HepG2 (cell line): ENCODE data around the gene EPO. TPM values are rescaled to one million over a fixed set of nuclear protein-coding genes. Genes with fewer than 3 reads are reported as not detected.

ENCODE experiments used
- AGO2 ChIP-seq: fragments of 200-400 bp; formaldehyde crosslinking; optimal IDR thresholded peaks from 2 replicates; pipeline ENCODE3; 2017; ENCODE audit warnings: mild to moderate bottlenecking, low read depth, low read length, moderate library complexity
- CEBPB ChIP-seq: IDR thresholded peaks from 2 replicates; pipeline ENCODE4 v1.6.1; 2011; ENCODE audit warnings: low read depth, low read length, improper control_type of control experiment, borderline replicate concordance
- EZH2 ChIP-seq: conservative IDR thresholded peaks from 2 replicates; pipeline ENCODE4 v1.6.1; 2012; ENCODE audit warnings: mild to moderate bottlenecking, low read depth, low read length, moderate library complexity
- FOXJ3 ChIP-seq: sonication (generic); formaldehyde crosslinking; IDR thresholded peaks from 2 replicates; pipeline ENCODE4 v1.4.0; 2020; ENCODE audit warnings: missing genetic modification reagents, mild to moderate bottlenecking, borderline replicate concordance
- HCFC1 ChIP-seq: fragments of 150-350 bp; IDR thresholded peaks from 2 replicates; pipeline ENCODE4 v1.6.1; 2014; ENCODE audit warnings: low read depth, low read length
- HMG20A ChIP-seq: IDR thresholded peaks from 2 replicates; pipeline ENCODE4 v1.6.1; 2016; ENCODE audit warnings: borderline replicate concordance
- HNF4G ChIP-seq, 2 experiments: sonication (generic) in 1 of 2; formaldehyde crosslinking in 1 of 2; IDR thresholded peaks; 2 replicates each; pipeline versions ENCODE4 v1.4.0 to v1.6.1; 2011 to 2020; ENCODE audit warnings: borderline replicate concordance in 2 of 2, low read depth in 2 of 2, mild to moderate bottlenecking in 2 of 2, low read length in 1 of 2, missing genetic modification reagents in 1 of 2, moderate library complexity in 1 of 2
- HNRNPH1 ChIP-seq: fragments of 200-400 bp; formaldehyde crosslinking; optimal IDR thresholded peaks from 2 replicates; pipeline ENCODE3; 2017; ENCODE audit warnings: mild to moderate bottlenecking, low read depth, low read length
- HOXA5 ChIP-seq: sonication (generic); formaldehyde crosslinking; IDR thresholded peaks from 2 replicates; pipeline ENCODE4 v1.4.0; 2020; ENCODE audit warnings: missing genetic modification reagents
- IRF2 ChIP-seq: IDR thresholded peaks from 2 replicates; pipeline ENCODE4 v1.6.1; 2018; ENCODE audit warnings: missing genetic modification reagents, missing compliant biosample characterization
- KDM2A ChIP-seq: sonication (generic); formaldehyde crosslinking; IDR thresholded peaks from 2 replicates; pipeline ENCODE4 v1.4.0; 2020; ENCODE audit warnings: low read depth, missing genetic modification reagents, borderline replicate concordance
- MED1 ChIP-seq: sonication (generic); formaldehyde crosslinking; IDR thresholded peaks from 2 replicates; pipeline ENCODE4 v1.4.0; 2020; ENCODE audit warnings: missing genetic modification reagents
- MTA1 ChIP-seq: sonication (generic); formaldehyde crosslinking; IDR thresholded peaks from 2 replicates; pipeline ENCODE4 v1.4.0; 2020; ENCODE audit warnings: missing genetic modification reagents, mild to moderate bottlenecking, borderline replicate concordance
- MYC ChIP-seq: sonication (generic); formaldehyde crosslinking; IDR thresholded peaks from 2 replicates; pipeline ENCODE4 v1.9.0; 2021; ENCODE audit warnings: missing genetic modification reagents, borderline replicate concordance
- POLR2G ChIP-seq: fragments of 200-400 bp; formaldehyde crosslinking; IDR thresholded peaks from 2 replicates; pipeline ENCODE4 v1.6.1; 2018; ENCODE audit warnings: mild to moderate bottlenecking, low read depth, low read length, moderate library complexity
- SAP130 ChIP-seq: IDR thresholded peaks from 2 replicates; pipeline ENCODE4 v1.6.1; 2016; ENCODE audit warnings: low read depth
- SKI ChIP-seq: fragments of 450-650 bp; IDR thresholded peaks from one replicate; pipeline ENCODE4 v1.6.1; 2018; ENCODE audit warnings: mild to moderate bottlenecking; ENCODE audit not compliant: partially characterized antibody
- TCF7 ChIP-seq: sonication (generic); IDR thresholded peaks from 2 replicates; pipeline ENCODE4 v1.6.1; 2016; ENCODE audit warnings: antibody characterized with exemption, low read depth
- THYN1 ChIP-seq: sonication (generic); formaldehyde crosslinking; IDR thresholded peaks from 2 replicates; pipeline ENCODE4 v1.8.1; 2023; ENCODE audit warnings: low read depth, mild to moderate bottlenecking, moderate library complexity, missing genetic modification reagents, borderline replicate concordance
- ZFY ChIP-seq: sonication (generic); formaldehyde crosslinking; IDR thresholded peaks from 2 replicates; pipeline ENCODE4 v1.4.0; 2020; ENCODE audit warnings: missing genetic modification reagents
- ZKSCAN8 ChIP-seq: IDR thresholded peaks from 2 replicates; pipeline ENCODE4 v1.6.1; 2016; ENCODE audit warnings: borderline replicate concordance, missing genetic modification reagents, missing compliant biosample characterization
- ZNF501 ChIP-seq: sonication (generic); formaldehyde crosslinking; IDR thresholded peaks from 2 replicates; pipeline ENCODE4 v1.5.1; 2020; ENCODE audit warnings: mild to moderate bottlenecking, moderate library complexity, missing genetic modification reagents
- ZNF607 ChIP-seq: sonication (generic); formaldehyde crosslinking; IDR thresholded peaks from 2 replicates; pipeline ENCODE4 v1.5.1; 2020; ENCODE audit warnings: missing genetic modification reagents, mild to moderate bottlenecking, borderline replicate concordance
- ZNF761 ChIP-seq: sonication (generic); formaldehyde crosslinking; conservative IDR thresholded peaks from 2 replicates; pipeline ENCODE4 v1.4.0; 2020; ENCODE audit warnings: mild to moderate bottlenecking, missing genetic modification reagents
- polyA plus RNA-seq, 8 experiments: library from polyadenylated mRNA; depleted of rRNA in 3 of 8; stranded (reverse) in 7 of 8; unstranded in 1 of 8; fragments of >200 nt; fragmentation: Illumina TruSeq in 4 of 8; extraction: Trizol in 4 of 8; gene quantifications; 2 replicates each; pipeline versions ENCODE4 v1.2.1 to v1.2.3, GENCODE V29; 2011 to 2016; ENCODE audit warnings: low read depth in 4 of 8, missing spikeins in 1 of 8, mixed read lengths in 1 of 8; ENCODE audit not compliant: insufficient read depth in 1 of 8
- total RNA-seq, 5 experiments: library from RNA; depleted of rRNA; stranded (reverse); fragments of >200 nt; fragmentation: Illumina TruSeq; extraction: Trizol; gene quantifications; 2 replicates each; pipeline ENCODE4 v1.2.3, GENCODE V29; 2016; ENCODE audit warnings: low read depth in 1 of 5
- TF ChIP-seq, protein P1 (sequence below): sonication (generic); formaldehyde crosslinking; conservative IDR thresholded peaks from 2 replicates; pipeline ENCODE4 v1.8.0; 2022; ENCODE audit warnings: mild to moderate bottlenecking, moderate library complexity, missing genetic modification reagents
- TF ChIP-seq, protein P2 (sequence below): sonication (generic); formaldehyde crosslinking; IDR thresholded peaks from 2 replicates; pipeline ENCODE4 v1.5.0; 2020; ENCODE audit warnings: missing genetic modification reagents
- TF ChIP-seq, protein P3 (sequence below): IDR thresholded peaks from 2 replicates; pipeline ENCODE4 v1.6.1; 2016; ENCODE audit warnings: low read depth, borderline replicate concordance

Gene EPO
- total and polyA plus RNA-seq, 2 of the 13 experiments (the other 11 are each of a cell fraction or from before 2014, with no cell fraction given): 10.3 to 25.7 TPM

DNA sequence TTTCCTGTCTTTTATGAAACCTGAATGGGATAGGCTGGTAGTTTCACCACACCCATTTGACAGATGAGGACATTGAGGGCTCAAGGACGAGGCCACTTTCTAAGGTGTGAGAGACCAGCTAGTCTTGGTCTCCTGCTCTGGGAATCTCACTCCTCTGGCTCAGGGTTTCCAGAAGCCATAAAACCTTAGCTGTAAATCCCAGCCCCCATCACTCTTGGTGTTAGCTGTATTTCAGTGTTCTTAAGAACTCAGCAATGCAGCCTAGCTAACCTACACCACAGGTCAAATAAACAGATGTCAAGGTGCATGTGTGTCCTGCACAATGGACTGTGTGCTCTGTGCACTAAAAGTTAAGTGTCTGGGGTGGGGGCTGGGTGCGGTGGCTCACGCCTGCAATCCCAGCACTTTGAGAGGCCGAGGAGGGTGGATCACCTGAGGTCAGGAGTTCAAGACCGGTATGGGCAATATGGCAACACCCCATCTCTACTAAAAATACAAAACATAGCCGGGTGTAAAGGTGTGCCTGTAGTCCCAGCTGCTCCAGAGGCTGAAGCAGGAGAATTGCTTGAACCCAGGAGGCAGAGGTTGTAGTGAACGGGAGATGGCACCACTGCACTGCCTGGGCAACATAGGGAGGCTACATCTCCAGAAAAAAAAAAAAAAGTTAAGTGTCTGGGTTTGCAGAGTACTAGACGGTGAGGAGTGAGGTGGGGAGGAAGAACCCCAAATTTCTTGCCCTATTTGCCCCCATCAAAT, 567 bp upstream of the EPO start (continued):
- TF ChIP-seq TCF7: no peak
- TF ChIP-seq ZNF761 (CRISPR knock-in tag): no peak; the same call in 1 of the 2 replicates
- TF ChIP-seq MYC: peak; percentile 71; the same call in 1 of the 2 replicates
- peak; percentile 82 for TF ChIP-seq HNF4G (IDR thresholded peaks at IDR 0.05; ENCODE audit: borderline replicate concordance, low read depth, low read length)
- no peak for TF ChIP-seq HNF4G (CRISPR knock-in tag; IDR thresholded peaks at IDR 0.05; ENCODE audit: borderline replicate concordance, low read depth)
- TF ChIP-seq, protein P1, sequence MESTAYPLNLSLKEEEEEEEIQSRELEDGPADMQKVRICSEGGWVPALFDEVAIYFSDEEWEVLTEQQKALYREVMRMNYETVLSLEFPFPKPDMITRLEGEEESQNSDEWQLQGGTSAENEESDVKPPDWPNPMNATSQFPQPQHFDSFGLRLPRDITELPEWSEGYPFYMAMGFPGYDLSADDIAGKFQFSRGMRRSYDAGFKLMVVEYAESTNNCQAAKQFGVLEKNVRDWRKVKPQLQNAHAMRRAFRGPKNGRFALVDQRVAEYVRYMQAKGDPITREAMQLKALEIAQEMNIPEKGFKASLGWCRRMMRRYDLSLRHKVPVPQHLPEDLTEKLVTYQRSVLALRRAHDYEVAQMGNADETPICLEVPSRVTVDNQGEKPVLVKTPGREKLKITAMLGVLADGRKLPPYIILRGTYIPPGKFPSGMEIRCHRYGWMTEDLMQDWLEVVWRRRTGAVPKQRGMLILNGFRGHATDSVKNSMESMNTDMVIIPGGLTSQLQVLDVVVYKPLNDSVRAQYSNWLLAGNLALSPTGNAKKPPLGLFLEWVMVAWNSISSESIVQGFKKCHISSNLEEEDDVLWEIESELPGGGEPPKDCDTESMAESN: no peak
- TF ChIP-seq SKI: peak; percentile 36
- TF ChIP-seq, protein P2, sequence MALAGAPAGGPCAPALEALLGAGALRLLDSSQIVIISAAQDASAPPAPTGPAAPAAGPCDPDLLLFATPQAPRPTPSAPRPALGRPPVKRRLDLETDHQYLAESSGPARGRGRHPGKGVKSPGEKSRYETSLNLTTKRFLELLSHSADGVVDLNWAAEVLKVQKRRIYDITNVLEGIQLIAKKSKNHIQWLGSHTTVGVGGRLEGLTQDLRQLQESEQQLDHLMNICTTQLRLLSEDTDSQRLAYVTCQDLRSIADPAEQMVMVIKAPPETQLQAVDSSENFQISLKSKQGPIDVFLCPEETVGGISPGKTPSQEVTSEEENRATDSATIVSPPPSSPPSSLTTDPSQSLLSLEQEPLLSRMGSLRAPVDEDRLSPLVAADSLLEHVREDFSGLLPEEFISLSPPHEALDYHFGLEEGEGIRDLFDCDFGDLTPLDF (CRISPR knock-in tag): no peak
- peak; percentile 58; the same call in 1 of the 2 replicates for TF ChIP-seq FOXJ3
- 0 out of 2 replicates have a peak, but pooled peaks have one; percentile 22 for TF ChIP-seq ZKSCAN8 (CRISPR knock-in tag)
- peak; percentile 69 for TF ChIP-seq SAP130 (CRISPR knock-in tag)
- TF ChIP-seq MTA1 (CRISPR knock-in tag): peak; percentile 78; the same call in 1 of the 2 replicates
- TF ChIP-seq ZNF501 (CRISPR knock-in tag): peak; percentile 72
- no peak for TF ChIP-seq THYN1 (CRISPR knock-in tag)
- TF ChIP-seq MED1: peak; percentile 60
- TF ChIP-seq AGO2: no peak
- TF ChIP-seq HNRNPH1: no peak
- TF ChIP-seq HOXA5 (CRISPR knock-in tag): 0 out of 2 replicates have a peak, but pooled peaks have one; percentile 29
- peak; percentile 55; the same call in 1 of the 2 replicates for TF ChIP-seq ZNF607 (CRISPR knock-in tag)
- TF ChIP-seq CEBPB: no peak
- TF ChIP-seq HMG20A: peak; percentile 17; the same call in 1 of the 2 replicates
- TF ChIP-seq IRF2 (CRISPR knock-in tag): peak; percentile 52
- TF ChIP-seq EZH2: no peak
- TF ChIP-seq, protein P3, sequence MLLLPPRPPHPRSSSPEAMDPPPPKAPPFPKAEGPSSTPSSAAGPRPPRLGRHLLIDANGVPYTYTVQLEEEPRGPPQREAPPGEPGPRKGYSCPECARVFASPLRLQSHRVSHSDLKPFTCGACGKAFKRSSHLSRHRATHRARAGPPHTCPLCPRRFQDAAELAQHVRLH (CRISPR knock-in tag): peak; percentile 61; the same call in 1 of the 2 replicates
- TF ChIP-seq POLR2G: no peak
- TF ChIP-seq ZFY (CRISPR knock-in tag): no peak
- TF ChIP-seq KDM2A (CRISPR knock-in tag): no peak
- no peak for TF ChIP-seq HCFC1
